NCI-H748 treated with DMSO at 0.1 percent for 48 hours (cell line): Measurements from ENCODE around the gene HOTAIR.

Source experiments
- DNase-seq: peaks from one replicate; lab custom pipeline; 2025; lab: John Stamatoyannopoulos, UW

HOTAIR gene

DNA sequence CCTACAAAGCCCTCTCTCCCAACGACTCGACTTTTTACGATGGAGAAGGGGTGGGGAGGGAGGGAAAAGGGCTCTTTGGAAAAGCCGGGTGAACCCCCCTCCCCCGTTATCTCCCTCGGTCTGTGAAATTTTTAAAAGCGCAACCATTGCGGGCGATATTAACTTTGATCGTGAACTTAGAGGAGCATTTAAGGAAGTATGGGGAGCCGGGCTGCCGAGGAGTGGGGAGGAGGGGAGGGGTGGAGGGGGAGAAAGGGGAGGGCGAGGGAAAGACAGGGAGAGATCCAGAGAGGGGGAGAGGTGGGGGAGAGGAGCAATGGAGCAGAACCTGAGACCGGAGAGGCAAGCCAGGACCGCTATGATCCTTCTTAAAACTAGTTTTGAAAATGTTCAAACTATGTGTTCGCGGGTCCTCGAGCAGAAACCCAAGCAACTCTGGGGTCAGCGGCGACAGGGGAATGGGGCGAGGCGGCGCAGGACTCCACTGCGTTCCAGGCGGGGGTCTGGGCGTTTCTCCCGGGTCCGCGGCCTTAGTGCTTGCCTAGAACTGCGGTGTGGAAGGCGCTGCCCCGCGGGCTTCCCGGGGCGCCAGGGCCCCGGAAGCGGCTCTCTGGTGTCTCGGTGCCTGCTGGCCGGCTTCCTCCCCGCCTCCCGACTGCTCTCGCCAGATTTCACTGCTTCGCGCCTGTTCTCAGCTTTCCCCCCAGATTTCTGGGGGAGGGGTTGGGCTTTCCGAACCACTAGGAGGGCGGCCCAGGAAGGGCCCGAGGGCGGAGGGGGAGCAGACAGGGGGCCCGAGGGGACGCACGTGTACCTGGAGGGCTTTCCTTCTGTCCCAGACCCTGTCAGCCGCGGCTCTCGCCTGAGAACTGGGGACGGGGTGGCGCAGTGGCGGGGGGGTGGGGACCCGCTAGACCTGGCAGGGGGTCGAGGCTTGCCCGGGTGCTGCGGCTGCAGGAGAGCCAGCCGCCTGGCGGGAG lies at the start of gene HOTAIR:
Gene HOTAIR (minus strand): TSS at position 871 of the 980 bp plus-strand sequence.
- DNase-seq, result no peak

DNA sequence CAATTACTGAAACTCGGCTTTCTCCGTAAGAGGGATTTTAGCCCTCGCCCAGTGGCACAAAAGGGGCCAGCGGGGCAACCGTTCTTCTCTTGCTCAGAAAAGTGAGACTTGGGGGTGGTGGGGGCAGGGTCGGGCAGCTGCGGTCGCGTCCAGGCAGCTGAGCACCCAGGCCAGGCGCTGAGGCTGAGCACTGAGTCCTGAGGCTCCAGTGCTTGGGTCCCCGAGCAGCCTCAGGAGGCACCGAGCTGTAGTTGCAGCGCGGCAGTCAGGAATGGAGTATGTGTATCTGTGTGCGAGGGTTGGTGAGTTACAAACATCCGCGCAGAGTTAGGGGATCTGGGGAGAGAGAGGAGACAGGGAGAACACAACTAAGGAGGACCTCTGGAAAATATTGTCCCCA lies 49.4 kb upstream of the HOTAIR start:
- DNase-seq, result no peak

DNA sequence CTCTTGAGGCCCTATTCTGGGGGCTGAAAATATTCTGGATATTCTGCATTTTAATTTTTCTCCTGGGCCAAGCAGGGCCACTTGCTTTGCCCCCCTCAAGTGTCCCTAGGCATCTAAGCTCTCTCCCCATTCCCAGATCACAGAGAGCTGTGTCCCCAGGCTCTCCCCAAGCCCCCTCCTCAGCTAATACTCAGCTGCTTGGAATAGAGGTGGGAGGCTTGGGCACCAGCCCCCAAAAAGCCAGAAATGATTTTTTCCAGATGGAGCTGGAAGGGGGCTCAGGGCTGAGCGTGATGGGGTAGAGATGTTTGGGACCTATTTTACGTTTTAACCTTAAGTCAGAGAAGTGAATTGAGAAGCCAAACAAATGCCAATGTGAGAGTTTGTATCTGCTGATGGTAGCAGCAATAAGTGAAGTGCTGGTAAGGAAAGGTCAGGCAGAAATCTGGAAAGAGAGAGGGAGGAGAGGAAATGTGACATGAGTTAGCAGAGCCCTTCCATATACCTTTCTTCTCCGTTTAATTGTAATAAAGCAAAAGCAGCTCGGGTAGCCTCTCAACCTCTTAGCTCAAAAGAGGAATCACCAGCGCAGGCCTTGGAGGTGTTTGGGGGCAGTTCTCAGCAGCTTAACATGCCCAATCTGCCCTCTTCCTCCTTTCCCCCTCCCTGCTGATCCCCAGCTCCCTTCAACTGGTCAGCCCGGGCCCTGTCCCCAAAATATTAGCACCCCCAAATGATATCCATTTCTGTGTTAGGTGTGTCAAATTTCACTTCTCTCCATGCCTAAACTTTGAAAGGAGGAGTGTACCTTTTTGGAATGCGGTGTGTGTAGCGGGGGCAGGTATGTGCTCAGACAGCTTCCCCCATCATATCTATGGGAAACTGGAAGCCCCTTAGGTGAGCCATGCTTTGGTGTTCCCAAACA lies 48.5 kb upstream of the HOTAIR start:
- DNase-seq, result no peak

DNA sequence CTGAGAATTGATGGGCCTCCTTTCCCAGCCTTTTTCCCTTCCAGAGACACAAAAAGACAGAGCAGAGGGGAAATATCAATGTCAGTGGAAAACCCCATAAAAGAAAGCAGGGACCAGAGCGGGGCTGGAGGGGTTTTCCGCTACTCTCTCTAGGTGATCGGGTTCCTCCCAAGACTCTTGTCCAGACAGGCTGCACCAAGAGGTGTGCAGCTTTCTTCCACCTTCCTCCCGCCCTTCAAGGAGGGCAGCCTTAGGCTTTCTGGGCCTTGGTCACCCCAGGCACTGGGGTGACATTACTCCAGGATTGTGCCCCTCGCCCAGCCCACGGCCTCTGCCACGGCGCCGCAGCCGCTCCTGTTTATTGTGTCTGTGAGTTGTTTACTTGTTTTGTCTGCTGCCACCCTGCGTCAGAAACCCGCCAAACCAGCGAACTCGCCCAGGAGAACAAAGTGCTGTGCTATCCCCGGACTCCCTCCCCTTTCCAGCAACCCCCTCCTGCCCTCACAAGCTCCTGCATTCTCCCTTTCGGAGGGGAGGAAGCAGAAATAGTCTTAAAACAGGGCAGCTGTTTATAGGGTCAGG lies 46.8 kb upstream of the HOTAIR start:
- DNase-seq, result no peak

DNA sequence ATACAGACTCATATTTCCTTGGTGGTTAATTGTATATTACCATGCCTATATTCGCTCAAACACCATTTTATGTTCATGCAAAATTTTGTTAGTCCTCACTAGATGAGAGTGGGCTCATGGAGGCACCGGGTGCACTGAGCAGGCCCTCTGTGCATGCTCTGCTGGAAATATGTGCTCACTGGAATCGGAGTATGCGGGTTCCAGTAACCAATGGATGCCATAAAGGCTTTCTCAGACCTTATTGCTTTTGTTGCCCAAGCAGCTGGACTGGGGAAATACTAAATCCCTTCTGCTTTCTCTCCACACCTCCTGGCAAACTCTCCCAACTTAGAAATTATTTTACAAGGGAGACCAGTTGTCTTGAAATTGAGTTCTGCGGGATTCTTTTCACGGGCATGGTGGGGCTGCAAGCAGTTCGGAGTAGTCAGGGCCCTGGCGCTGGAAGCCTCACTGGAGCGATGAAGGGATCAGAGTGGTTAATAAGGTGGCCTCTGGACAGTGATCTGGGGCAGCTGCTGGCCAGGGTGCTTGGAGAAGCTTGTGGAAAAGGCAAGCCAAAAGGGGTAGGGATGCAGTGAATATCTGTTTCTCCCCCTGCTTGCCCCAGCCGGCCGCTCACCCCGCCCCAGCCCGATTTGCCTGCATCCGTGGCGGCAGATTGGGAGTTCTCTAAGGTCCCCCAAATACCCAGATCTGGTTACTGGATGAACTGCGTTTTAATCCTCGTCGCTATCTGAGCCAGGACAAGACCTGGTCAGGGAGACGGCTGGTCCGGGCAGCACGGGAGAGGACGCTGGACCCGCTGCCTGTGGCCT lies 46.0 kb upstream of the HOTAIR start:
- DNase-seq, result no peak

DNA sequence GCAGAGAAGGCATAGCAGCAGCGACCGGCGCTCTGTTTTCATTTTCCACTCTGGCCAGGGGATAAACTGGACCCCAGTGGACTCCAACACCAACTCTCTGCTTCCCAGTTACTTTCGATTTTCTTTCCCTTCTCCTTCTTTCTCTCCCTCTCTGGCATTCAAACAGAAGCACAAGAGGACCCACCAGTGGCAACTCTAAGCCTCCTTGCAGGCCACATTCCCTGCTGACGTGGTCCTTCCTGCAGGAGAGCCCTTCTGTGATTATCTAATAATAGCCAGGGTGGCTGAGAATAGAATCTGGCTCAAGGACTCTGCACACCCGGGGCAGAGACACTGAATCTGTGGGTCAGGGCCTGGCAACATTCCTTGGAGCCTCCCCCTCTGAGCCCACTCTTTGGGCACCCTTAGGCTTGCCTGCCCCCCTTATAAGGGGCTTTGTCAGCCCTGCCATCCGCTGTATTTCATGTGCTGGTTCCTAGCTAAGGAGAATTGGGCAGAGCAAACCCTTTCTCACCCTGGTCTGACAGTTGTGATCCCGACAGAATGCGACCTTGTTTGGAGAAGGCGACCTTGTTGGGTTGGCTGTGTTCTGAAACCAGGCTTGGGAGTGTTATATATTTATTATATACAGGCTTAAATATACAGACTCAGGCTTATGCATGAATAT lies 45.3 kb upstream of the HOTAIR start:
- no peak for DNase-seq

DNA sequence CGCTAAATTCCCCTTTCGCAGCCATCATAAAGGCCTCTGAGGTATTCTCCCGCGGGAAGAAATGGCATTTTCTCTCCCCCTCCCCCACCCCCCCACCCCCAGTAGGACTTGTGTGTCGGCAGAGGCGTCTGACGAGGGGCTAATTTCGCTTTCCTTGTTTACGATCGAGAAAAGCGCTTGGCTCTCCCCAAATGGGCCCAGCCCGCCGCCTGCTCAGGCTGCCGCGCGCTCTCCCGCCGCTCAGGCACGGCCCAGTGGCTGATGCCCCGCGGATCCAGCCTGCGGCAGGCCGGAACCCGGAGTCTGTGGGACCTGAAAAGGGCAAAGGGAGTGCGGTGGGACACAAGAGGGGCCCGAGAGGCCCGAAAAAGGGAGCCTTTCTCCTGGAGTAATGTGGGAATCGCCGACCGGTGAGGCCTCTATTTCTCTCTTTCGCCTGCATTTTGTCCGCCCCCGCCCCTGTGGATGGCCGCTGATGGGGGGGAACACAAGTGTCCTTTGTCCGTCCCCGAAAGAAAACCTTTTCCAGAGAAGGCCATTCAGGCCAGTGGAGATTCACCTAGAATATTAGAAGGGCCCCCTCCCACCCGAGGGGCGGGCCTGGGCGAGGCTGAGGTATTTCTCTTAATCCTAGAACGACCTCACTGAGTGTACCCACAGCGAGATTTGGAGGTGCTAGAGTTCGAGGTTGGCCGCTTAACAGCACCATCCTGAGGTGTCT lies 44.5 kb upstream of the HOTAIR start:
- no peak for DNase-seq

DNA sequence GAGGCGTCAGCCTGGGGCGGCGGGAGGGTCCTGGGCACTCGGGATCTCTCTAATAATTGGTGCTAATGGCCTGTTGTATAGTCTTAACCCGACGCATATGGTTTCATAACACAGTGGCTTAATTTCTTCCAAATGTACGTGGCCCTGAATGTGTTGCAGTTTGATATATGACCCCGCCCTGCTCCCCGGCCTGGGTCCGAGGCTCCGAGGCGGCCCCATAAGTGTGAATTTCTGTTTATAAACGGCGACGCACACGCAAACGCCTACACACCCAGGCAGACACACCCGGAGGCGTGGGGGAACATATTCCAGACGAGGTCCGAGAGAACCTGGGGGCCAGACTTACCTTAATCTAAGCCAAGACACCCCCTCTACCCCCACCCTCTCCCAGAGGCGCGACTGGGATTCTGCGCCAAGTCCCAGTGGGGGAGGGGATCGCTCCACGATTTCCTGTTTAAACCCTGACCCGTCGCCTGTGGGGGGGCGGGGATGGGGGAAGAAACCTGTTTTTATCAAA lies 43.8 kb upstream of the HOTAIR start:
- DNase-seq, result no peak

DNA sequence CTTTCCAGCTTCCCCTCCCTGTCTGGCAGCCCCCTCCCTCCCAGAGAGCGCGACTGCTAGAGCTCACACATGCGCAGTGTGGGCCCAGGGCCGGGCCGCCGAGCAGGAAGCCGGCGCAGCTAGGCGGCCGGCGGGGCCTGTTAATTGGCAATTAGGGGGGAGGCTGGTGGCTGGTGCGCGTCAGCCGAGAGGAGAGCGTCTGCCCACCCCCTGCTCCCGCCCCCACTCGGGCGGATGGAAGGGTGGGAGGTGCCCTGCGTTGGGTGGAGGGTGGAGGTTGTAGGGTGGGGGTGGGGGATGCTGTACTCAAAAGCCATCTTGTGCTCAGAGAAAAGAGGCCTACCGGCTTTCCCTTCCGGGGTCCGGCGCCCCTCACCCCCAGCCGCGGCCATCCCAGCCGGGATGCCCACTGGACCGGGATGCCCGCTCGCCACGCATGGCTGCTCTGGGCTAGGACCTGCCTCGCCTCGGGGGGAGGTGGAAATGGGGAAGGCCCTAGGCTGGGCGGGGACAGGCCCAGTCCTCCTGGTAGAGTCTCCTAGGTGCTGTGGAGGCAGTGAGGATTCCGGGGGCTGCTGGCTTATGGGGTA lies 43.2 kb upstream of the HOTAIR start:
- DNase-seq, result peak; percentile 92

DNA sequence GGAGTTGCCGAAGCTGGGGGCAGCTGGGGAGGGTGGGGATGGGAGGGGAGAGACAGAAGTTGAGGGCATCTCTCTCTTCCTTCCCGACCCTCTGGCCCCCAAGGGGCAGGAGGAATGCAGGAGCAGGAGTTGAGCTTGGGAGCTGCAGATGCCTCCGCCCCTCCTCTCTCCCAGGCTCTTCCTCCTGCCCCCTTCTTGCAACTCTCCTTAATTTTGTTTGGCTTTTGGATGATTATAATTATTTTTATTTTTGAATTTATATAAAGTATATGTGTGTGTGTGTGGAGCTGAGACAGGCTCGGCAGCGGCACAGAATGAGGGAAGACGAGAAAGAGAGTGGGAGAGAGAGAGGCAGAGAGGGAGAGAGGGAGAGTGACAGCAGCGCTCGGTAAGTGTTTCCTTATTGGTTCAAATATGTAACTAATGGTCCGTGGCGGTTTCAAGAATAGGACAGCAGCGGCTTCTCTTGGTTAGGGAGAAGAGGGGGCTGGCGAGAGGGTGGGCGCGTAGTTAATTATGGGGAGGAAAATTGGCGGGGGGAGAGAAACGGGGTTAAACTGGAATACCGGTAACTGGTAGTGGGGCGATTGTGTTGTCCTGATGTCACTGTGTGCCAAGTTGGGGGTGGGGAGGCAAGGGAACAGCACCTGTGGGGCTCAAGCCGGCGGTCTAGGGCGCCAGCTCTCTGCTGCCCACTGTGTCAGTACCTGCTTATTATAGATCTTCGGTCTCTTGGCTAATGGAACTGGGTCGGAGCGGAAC lies 42.5 kb upstream of the HOTAIR start:
- DNase-seq, result peak; percentile 92

DNA sequence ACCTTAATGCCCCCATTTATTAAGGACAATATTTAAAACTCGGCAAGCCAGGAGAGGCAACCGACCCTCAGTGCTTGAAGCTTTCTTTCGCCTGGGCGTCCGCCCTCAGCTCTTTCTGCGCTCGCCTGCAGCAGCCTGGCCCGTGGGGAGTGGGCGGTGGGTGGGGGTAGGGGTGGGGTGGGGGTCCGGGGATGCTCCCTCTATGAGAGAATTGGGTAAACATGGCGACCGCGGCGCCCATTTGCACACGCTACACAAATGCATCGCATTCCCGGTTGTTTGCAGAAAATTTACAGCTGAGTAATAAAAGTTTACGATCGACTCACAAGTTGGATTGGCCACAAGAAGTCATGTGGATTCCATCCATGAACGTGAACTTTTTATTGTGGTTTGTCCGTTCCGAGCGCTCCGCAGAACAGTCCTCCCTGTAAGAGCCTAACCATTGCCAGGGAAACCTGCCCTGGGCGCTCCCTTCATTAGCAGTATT lies 41.8 kb upstream of the HOTAIR start:
- peak; percentile 80 for DNase-seq

DNA sequence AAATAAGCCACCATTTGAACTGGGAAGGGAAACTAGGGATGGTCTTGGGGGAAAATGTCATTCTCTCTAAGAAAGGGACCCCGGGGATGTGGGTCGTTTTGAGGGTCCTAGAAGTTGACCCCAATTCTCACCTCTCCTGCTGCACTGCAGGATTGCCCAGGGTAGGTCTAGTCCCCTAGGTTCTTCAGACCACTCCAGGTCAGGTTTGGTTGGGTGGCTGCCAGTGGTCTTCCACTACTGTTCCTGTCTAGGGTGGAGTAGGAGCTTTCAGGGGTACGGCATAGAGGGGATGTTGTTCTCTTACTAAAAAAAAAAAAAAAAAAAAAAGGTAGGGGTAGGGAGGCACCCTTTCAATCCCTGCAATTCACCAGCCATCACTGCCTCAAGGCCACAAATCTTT lies 41.3 kb upstream of the HOTAIR start:
- no peak for DNase-seq

DNA sequence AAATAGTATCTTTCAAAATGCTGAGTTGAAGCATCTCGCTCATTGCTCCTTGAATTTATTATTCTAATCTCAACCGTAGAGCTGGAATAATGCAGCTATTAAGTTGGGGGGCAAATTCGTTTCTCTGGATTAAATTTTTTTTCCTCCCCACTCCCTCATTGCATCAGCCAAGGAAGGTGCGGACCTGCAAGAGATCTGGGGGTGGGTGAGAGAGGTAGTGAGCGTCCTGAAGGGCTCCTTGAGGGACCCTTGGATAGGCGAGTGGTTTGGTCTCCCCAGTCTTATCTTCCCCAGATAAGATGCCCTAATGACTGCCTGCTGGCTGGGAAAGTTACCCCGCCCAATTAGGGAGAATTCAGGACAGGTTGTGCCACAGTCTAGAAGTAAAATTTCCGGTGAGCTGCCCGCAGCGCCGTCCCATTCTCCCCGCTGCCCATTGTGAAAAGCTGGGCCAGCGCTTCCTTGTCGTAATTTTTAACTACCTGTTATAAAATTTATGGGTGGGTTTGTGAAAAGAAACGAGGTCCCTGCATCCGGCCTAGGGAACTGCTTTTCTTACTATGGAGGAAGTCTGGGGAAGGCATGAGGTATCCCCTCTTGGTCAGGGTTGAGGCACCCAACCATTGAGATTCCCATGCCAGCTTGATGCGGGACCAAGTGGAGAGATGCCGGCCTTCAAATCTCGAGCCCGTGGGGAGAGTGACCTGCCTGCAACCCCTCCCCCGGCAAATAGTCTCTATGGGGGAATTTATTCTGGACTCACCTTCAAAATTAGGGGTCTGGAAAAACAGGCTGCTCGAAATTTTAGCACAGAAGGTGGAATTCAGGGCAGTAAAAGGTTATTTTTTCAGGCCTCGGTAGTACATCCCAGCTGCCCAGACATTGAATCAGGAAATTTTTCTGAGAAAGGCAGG lies 40.5 kb upstream of the HOTAIR start:
- no peak for DNase-seq

DNA sequence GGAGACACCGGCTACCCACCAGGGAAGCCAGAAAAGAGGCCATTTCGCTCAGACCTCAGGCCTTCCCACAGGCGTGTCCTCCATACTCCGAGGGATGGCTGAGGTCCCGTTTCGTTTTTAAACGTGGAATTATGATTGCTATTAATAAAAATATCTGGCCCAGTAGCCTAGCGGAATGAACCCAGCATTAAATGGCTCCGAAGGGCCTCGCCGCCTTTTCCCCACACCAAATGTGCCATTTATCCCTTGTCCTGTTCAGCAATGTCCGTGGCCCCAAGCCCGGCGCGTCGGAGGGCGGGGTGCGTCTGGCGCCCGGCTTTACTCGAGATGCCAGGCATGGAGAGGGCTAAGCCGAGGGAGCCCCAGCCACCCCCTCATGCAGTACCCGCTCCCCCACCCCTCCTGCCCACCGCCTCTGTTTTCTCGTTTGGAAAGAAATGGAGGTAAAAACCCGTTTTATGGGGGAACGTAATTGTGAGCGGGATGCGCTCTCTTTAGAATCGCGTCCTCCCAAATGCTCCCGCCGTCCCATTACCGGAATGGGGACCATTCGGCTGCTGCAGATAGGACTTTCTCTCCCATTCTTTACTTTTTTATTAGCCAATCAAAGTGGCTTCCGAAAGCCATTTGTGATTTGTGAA lies 39.7 kb upstream of the HOTAIR start:
- DNase-seq, result no peak

DNA sequence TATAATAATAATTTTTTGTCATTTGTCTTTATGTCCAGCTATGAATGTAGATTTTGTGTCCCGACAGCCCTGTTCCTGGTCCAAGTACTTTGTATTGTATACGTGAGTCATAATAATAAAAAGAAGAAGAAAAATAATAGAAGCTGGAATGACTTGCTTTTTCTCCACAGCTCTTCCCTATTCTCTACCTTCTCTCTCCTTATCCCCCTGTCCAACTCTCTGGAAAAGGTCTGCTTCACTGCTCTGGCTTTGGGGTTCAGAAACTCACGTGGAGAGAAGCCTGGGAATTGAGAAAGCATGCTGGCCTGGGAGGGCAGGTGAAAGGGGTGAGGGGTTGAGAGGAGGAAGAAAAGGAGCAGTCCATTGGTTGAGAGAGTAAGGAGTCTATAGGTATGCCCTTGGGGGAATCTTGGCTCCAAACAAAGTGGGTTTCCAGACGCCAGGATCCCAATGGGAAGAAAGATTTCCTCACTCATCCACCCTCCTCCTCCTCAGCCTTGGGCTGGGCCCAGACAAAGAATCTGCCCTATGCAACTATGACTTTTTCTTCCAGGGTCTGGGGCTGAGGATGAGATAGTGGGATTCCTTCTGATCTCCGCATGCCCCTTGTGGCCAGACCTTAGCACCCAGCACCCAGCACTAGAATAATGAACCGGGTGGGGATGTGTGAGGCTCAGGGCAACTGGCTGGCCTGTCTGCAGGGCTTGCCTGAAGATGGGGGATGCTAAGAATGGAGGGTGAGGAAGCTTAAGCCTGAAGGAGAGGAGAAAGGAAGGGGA lies 38.1 kb upstream of the HOTAIR start:
- no peak for DNase-seq
